H1 (cell line): ENCODE measurements around the gene ADCY3. TPM values are rescaled to one million over a fixed set of nuclear protein-coding genes. Genes with fewer than 3 reads are reported as not detected.

ENCODE experiments used
- CTCF ChIA-PET: fragments of 300-600 bp; sonication (Branson Sonifier 250); formaldehyde crosslinking; loops from one replicate; lab custom pipeline; 2021; ENCODE audit not compliant: partially characterized antibody; lab: Charles Lee
- POLR2A ChIA-PET: fragments of 300-600 bp; sonication (Branson Sonifier 250); formaldehyde crosslinking; loops from one replicate; lab custom pipeline; 2021; ENCODE audit warnings: inconsistent platforms; ENCODE audit not compliant: partially characterized antibody; lab: Charles Lee
- DNase-seq, 2 experiments: peaks; one replicate each; pipeline versions ENCODE4 v3.0.0 to v3.0.0-alpha.2; 2010 to 2022; ENCODE audit warnings: low spot score in 2 of 2, low read depth in 1 of 2, mixed read lengths in 1 of 2
- FAIRE-seq: peaks from 2 replicates; lab custom pipeline; 2011; peaks lifted over from hg19 to GRCh38; lab: Jason Lieb, UNC
- H2AFZ ChIP-seq: 2 replicates; pipeline ENCODE4 v1.8.1; 2012; ENCODE audit warnings: low read length, inconsistent platforms
- H2AK5ac ChIP-seq: 2 replicates; pipeline ENCODE4 v1.6.1; 2013; ENCODE audit warnings: low read depth, low read length
- H2BK120ac ChIP-seq: replicated peaks from 2 replicates; pipeline ENCODE3; 2013; ENCODE audit warnings: low read depth, low read length, inconsistent platforms
- H2BK12ac ChIP-seq: 2 replicates; pipeline ENCODE4 v1.6.1; 2013; ENCODE audit warnings: low read depth, low read length
- H2BK15ac ChIP-seq: 2 replicates; pipeline ENCODE4 v1.6.1; 2013; ENCODE audit warnings: low read length
- H2BK20ac ChIP-seq: 2 replicates; pipeline ENCODE4 v1.6.1; 2013; ENCODE audit warnings: low read length
- H2BK5ac ChIP-seq: 2 replicates; pipeline ENCODE4 v1.6.1; 2013; ENCODE audit warnings: low read depth, low read length
- H3K14ac ChIP-seq: 2 replicates; pipeline ENCODE4 v1.6.1; 2013; ENCODE audit warnings: inconsistent platforms; ENCODE audit not compliant: insufficient read length
- H3K18ac ChIP-seq: 2 replicates; pipeline ENCODE4 v1.6.1; 2013; ENCODE audit warnings: low read length; ENCODE audit errors: extremely low read depth
- H3K23ac ChIP-seq: 2 replicates; pipeline ENCODE4 v1.6.1; 2013; ENCODE audit warnings: inconsistent platforms; ENCODE audit not compliant: insufficient read length
- H3K23me2 ChIP-seq: 2 replicates; pipeline ENCODE4 v1.6.1; 2013; ENCODE audit warnings: low read depth, low read length
- H3K27ac ChIP-seq: 2 replicates; pipeline ENCODE4 v1.6.1; 2011; ENCODE audit warnings: low read depth, low read length, inconsistent platforms
- H3K27me3 ChIP-seq, 4 experiments: replicated peaks in 1 of 4; 1 replicate in 1 of 4; 2 replicates in 3 of 4; pipeline versions ENCODE4 v1.6.1 to v1.8.1; 2011 to 2013; ENCODE audit warnings: low read length in 3 of 4, mild to moderate bottlenecking in 3 of 4, inconsistent platforms in 2 of 4, mixed read lengths in 2 of 4, moderate library complexity in 1 of 4; ENCODE audit not compliant: control insufficient read depth in 3 of 4, insufficient read depth in 3 of 4; ENCODE audit errors: extremely low read depth in 1 of 4
- H3K36me3 ChIP-seq, 4 experiments: 2 replicates each; pipeline versions ENCODE4 v1.6.1 to v1.8.1; 2011 to 2013; ENCODE audit warnings: mild to moderate bottlenecking in 4 of 4, low read length in 3 of 4, moderate library complexity in 2 of 4, control low read depth in 1 of 4, inconsistent platforms in 1 of 4; ENCODE audit not compliant: insufficient read depth in 4 of 4, control insufficient read depth in 2 of 4
- H3K4ac ChIP-seq: replicated peaks from 2 replicates; pipeline ENCODE3; 2013; ENCODE audit warnings: low read length, low read depth, mixed read lengths, inconsistent platforms; ENCODE audit not compliant: insufficient read length
- H3K4me1 ChIP-seq, 4 experiments: replicated peaks in 1 of 4; 1 replicate in 1 of 4; 2 replicates in 3 of 4; pipeline versions ENCODE4 v1.6.1 to v1.8.1; 2011 to 2013; ENCODE audit warnings: low read length in 3 of 4, inconsistent platforms in 2 of 4, mixed read lengths in 1 of 4; ENCODE audit not compliant: insufficient read depth in 4 of 4, control insufficient read depth in 3 of 4
- H3K4me2 ChIP-seq, 2 experiments: 2 replicates each; pipeline versions ENCODE4 v1.6.1 to v1.8.1; 2011 to 2013; ENCODE audit warnings: low read depth in 2 of 2, low read length in 2 of 2, control low read depth in 1 of 2, inconsistent platforms in 1 of 2, mild to moderate bottlenecking in 1 of 2; ENCODE audit not compliant: insufficient read depth in 1 of 2
- H3K4me3 ChIP-seq, 4 experiments: fragments of 200-600, 300-600 bp in 1 of 4; sonication (generic), shearing (Covaris generic), sonication (Bioruptor Twin) in 1 of 4; 2 replicates each; pipeline versions ENCODE4 v1.5.1 to v1.8.1; 2011 to 2016; ENCODE audit warnings: low read length in 4 of 4, low read depth in 3 of 4, control low read depth in 2 of 4, inconsistent platforms in 2 of 4, mild to moderate bottlenecking in 2 of 4, mixed read lengths in 1 of 4, moderate library complexity in 1 of 4; ENCODE audit not compliant: insufficient read depth in 2 of 4; ENCODE audit errors: extremely low read depth in 1 of 4
- H3K56ac ChIP-seq: replicated peaks from 2 replicates; pipeline ENCODE3; 2013; ENCODE audit warnings: low read depth, mild to moderate bottlenecking, mixed read lengths, low read length, inconsistent platforms; ENCODE audit not compliant: insufficient read length
- H3K79me1 ChIP-seq: 2 replicates; pipeline ENCODE4 v1.6.1; 2013; ENCODE audit warnings: low read depth, low read length, control low read depth
- H3K79me2 ChIP-seq, 2 experiments: 2 replicates each; pipeline versions ENCODE4 v1.6.1 to v1.8.1; 2012 to 2013; ENCODE audit warnings: low read length in 2 of 2, mild to moderate bottlenecking in 2 of 2, inconsistent platforms in 1 of 2; ENCODE audit not compliant: insufficient read depth in 2 of 2, control insufficient read depth in 1 of 2
- H3K9ac ChIP-seq, 4 experiments: replicated peaks in 1 of 4; 1 replicate in 1 of 4; 2 replicates in 3 of 4; pipeline versions ENCODE4 v1.6.1 to v1.8.1; 2011 to 2013; ENCODE audit warnings: low read depth in 3 of 4, low read length in 3 of 4, control low read depth in 2 of 4, mild to moderate bottlenecking in 2 of 4, moderate library complexity in 2 of 4, inconsistent platforms in 1 of 4; ENCODE audit errors: extremely low read depth in 1 of 4
- H3K9me3 ChIP-seq, 2 experiments: 2 replicates each; pipeline versions ENCODE4 v1.6.1 to v1.8.1; 2012 to 2013; ENCODE audit warnings: mild to moderate bottlenecking in 2 of 2, moderate library complexity in 2 of 2, control low read depth in 1 of 2, inconsistent platforms in 1 of 2, low read depth in 1 of 2, low read length in 1 of 2, mixed read lengths in 1 of 2; ENCODE audit not compliant: insufficient read depth in 2 of 2
- H4K20me1 ChIP-seq, 2 experiments: replicated peaks in 1 of 2; 2 replicates each; pipeline versions ENCODE3 to v1.8.1; 2011 to 2013; ENCODE audit warnings: inconsistent platforms in 2 of 2, low read length in 2 of 2, mild to moderate bottlenecking in 1 of 2; ENCODE audit not compliant: insufficient read depth in 2 of 2, control insufficient read depth in 1 of 2
- H4K5ac ChIP-seq: 2 replicates; pipeline ENCODE4 v1.6.1; 2013; ENCODE audit warnings: low read length, low read depth, mixed read lengths, inconsistent platforms; ENCODE audit not compliant: insufficient read length
- H4K8ac ChIP-seq: 2 replicates; pipeline ENCODE4 v1.8.0; 2013; ENCODE audit warnings: mild to moderate bottlenecking, moderate library complexity, low read length, inconsistent platforms; ENCODE audit not compliant: insufficient read depth; ENCODE audit errors: extremely low read depth
- H4K91ac ChIP-seq: replicated peaks from 2 replicates; pipeline ENCODE3; 2013; ENCODE audit warnings: low read length, mixed read lengths, inconsistent platforms; ENCODE audit not compliant: insufficient read length
- CTCF ChIP-seq, 3 experiments: IDR thresholded peaks; 1 replicate in 2 of 3; 2 replicates in 1 of 3; pipeline versions ENCODE4 v1.5.1 to v1.6.1; 2011; ENCODE audit warnings: low read length in 3 of 3, mild to moderate bottlenecking in 3 of 3, inconsistent platforms in 2 of 3, low read depth in 1 of 3, moderate library complexity in 1 of 3; ENCODE audit not compliant: insufficient read depth in 1 of 3; ENCODE audit errors: control extremely low read depth in 1 of 3
- MAFK ChIP-seq: IDR thresholded peaks from 2 replicates; pipeline ENCODE4 v1.6.1; 2012; ENCODE audit warnings: low read depth, mild to moderate bottlenecking, improper control_type of control experiment, low read length
- NRF1 ChIP-seq: IDR thresholded peaks from 2 replicates; pipeline ENCODE4 v1.6.1; 2011; ENCODE audit warnings: mild to moderate bottlenecking, low read depth, low read length, improper control_type of control experiment
- POLR2A ChIP-seq, 2 experiments: IDR thresholded peaks; 1 replicate in 1 of 2; 2 replicates in 1 of 2; pipeline ENCODE4 v1.6.1; 2011; ENCODE audit warnings: low read depth in 2 of 2, low read length in 2 of 2, mild to moderate bottlenecking in 2 of 2; ENCODE audit errors: control extremely low read depth in 1 of 2
- SIX5 ChIP-seq: IDR thresholded peaks from 2 replicates; pipeline ENCODE4 v1.6.1; 2011; ENCODE audit warnings: mild to moderate bottlenecking, low read depth, low read length
- SP2 ChIP-seq: IDR thresholded peaks from 2 replicates; pipeline ENCODE4 v1.6.1; 2012; ENCODE audit warnings: mild to moderate bottlenecking, low read length, inconsistent platforms
- SUZ12 ChIP-seq: fragments of 200-600 bp; sonication (generic); IDR thresholded peaks from 2 replicates; pipeline ENCODE4 v1.6.1; 2012; ENCODE audit warnings: mild to moderate bottlenecking, inconsistent platforms, low read length, moderate library complexity, mixed read lengths
- TBP ChIP-seq: IDR thresholded peaks from 2 replicates; pipeline ENCODE4 v1.6.1; 2011; ENCODE audit warnings: low read depth, low read length, improper control_type of control experiment
- WGBS, 2 experiments: shearing (Covaris generic) in 1 of 2; methylation state at CpG; one replicate each; pipeline versions ENCODE4 v1.1.6 to v1.1.7; 2013 to 2015; ENCODE audit warnings: low lambda C conversion rate in 2 of 2, mixed read lengths in 2 of 2, inconsistent platforms in 1 of 2, low coverage in 1 of 2, missing lambda C conversion rate in 1 of 2; ENCODE audit not compliant: insufficient replicate concordance in 2 of 2, insufficient coverage in 1 of 2, insufficient read length in 1 of 2; ENCODE audit errors: extremely low coverage in 1 of 2, missing lambda C conversion rate in 1 of 2; 5-methylcytosine and 5-hydroxymethylcytosine counted together
- polyA plus RNA-seq, 7 experiments: library from polyadenylated mRNA; depleted of rRNA in 3 of 7; stranded (reverse) in 5 of 7; unstranded in 2 of 7; fragments of >200 nt in 5 of 7; fragments of 200-250 nt in 2 of 7; gene quantifications; 1 replicate in 5 of 7; 2 replicates in 1 of 7; 4 replicates in 1 of 7; pipeline versions ENCODE4 v1.2.1 to v1.2.3, GENCODE V29; 2011 to 2013; ENCODE audit warnings: missing spikeins in 2 of 7, mixed read lengths in 2 of 7
- total RNA-seq: library from RNA; stranded (reverse); fragmentation: NEBNext Ultra II Directional; extraction: Animal tissue kit (Norgen Biotek cat#: 25700); gene quantifications from 2 replicates; pipeline ENCODE4 v1.2.1, GENCODE V29; 2021
- TF ChIP-seq, protein P1 (sequence below): IDR thresholded peaks from 2 replicates; pipeline ENCODE4 v1.6.1; 2012; ENCODE audit warnings: inconsistent platforms

ADCY3 gene
- total and polyA plus RNA-seq, 2 of the 8 experiments (the other 6 are each of a cell fraction or from before 2014, with no cell fraction given): 45.1 to 52.9 TPM

- ChIA-PET CTCF (interaction anchor here (0.7 to 1.4 kb wide), 4 partner anchors 10 to 497 kb away, joined by 3 read pairs; no protein-coding TSS in a partner anchor), POLR2A (interaction anchor here (1.2 kb wide), 1 partner anchor 9 kb away, joined by 3 read pairs; no protein-coding TSS in a partner anchor)
- Histone ChIP-seq H3K56ac (no peak overlapping the region), H4K20me1 (peaks cover 2 to 7% of the 10 kb centered on the region in 2 experiments), H3K36me3 (peaks cover 0 to 3% (median 1%) of the 10 kb centered on the region in 4 experiments; a peak in 2 of 8 replicates), H3K9me3 (peaks cover 0 to 3% of the 10 kb centered on the region in 2 experiments; a peak in 1 of 4 replicates), H2BK15ac (no peak overlapping the region), H2BK5ac (no peak overlapping the region), H3K23ac (no peak overlapping the region), H3K14ac (no peak overlapping the region), H3K23me2 (no peaks in the 10 kb centered on the region), H2AFZ (no peak overlapping the region), H2AK5ac (no peak overlapping the region), H4K5ac (no peak overlapping the region), H3K9ac (no peak overlapping the region), H4K8ac (no peak overlapping the region), H2BK12ac (no peak overlapping the region), H3K27ac (no peak overlapping the region), H2BK20ac (no peak overlapping the region), H3K27me3 (no peaks in the 10 kb centered on the region), H3K4me1 (peaks cover 0 to 3% (median 0%) of the 10 kb centered on the region in 4 experiments; a peak in 2 of 7 replicates), H3K18ac (no peak overlapping the region)
- DNase-seq: no peak
- FAIRE-seq: no peak
- TF ChIP-seq, protein P1, sequence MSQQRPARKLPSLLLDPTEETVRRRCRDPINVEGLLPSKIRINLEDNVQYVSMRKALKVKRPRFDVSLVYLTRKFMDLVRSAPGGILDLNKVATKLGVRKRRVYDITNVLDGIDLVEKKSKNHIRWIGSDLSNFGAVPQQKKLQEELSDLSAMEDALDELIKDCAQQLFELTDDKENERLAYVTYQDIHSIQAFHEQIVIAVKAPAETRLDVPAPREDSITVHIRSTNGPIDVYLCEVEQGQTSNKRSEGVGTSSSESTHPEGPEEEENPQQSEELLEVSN: no peak
- no peak for TF ChIP-seq NRF1
- no peak for TF ChIP-seq SUZ12
- no peak for TF ChIP-seq MAFK
- TF ChIP-seq POLR2A (IDR thresholded peaks at IDR 0.05; ENCODE audit: control extremely low read depth in 1 of 2, low read depth in 2 of 2, low read length in 2 of 2): no peak
- no peak for TF ChIP-seq TBP
- no peak for TF ChIP-seq SIX5
- no peak for TF ChIP-seq SP2
- TF ChIP-seq CTCF (IDR thresholded peaks at IDR 0.05; ENCODE audit: control extremely low read depth in 1 of 3, insufficient read depth in 1 of 3, low read depth in 1 of 3, low read length in 3 of 3): no peak
- TF ChIP-seq, all 59 proteins: peak for 0
- Histone ChIP-seq H3K4me3 (no peak overlapping the region), H3K4me2 (no peak overlapping the region), H3K79me1 (peaks cover 13% of the 10 kb centered on the region), H4K91ac (no peak overlapping the region), H2BK120ac (no peak overlapping the region), H3K79me2 (peaks cover 0 to 6% of the 10 kb centered on the region in 2 experiments; a peak in 2 of 4 replicates), H3K4ac (no peak overlapping the region)
- 87% methylated on average over 3 of the region's 3 CpGs; no CpG with 5 or more reads in 1 of the 2 experiments for WGBS, 2 experiments
Observed at GRCh38 chr2:24910245-24910644, 9.8 kb downstream of the ADCY3 start.
